Measurements from ENCODE around the gene NCAN.

- TF ChIP-seq TCF3 (CRISPR knock-in tag; IDR thresholded peaks at IDR 0.05) (no peak), ARID2 (IDR thresholded peaks at IDR 0.05) (no peak), MYBL2 (IDR thresholded peaks at IDR 0.05; ENCODE audit: low read depth) (no peak), MYBL2 (CRISPR knock-in tag; IDR thresholded peaks at IDR 0.05; ENCODE audit: borderline replicate concordance) (no peak)
- TF ChIP-seq, protein P1, sequence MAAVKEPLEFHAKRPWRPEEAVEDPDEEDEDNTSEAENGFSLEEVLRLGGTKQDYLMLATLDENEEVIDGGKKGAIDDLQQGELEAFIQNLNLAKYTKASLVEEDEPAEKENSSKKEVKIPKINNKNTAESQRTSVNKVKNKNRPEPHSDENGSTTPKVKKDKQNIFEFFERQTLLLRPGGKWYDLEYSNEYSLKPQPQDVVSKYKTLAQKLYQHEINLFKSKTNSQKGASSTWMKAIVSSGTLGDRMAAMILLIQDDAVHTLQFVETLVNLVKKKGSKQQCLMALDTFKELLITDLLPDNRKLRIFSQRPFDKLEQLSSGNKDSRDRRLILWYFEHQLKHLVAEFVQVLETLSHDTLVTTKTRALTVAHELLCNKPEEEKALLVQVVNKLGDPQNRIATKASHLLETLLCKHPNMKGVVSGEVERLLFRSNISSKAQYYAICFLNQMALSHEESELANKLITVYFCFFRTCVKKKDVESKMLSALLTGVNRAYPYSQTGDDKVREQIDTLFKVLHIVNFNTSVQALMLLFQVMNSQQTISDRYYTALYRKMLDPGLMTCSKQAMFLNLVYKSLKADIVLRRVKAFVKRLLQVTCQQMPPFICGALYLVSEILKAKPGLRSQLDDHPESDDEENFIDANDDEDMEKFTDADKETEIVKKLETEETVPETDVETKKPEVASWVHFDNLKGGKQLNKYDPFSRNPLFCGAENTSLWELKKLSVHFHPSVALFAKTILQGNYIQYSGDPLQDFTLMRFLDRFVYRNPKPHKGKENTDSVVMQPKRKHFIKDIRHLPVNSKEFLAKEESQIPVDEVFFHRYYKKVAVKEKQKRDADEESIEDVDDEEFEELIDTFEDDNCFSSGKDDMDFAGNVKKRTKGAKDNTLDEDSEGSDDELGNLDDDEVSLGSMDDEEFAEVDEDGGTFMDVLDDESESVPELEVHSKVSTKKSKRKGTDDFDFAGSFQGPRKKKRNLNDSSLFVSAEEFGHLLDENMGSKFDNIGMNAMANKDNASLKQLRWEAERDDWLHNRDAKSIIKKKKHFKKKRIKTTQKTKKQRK (IDR thresholded peaks at IDR 0.05; ENCODE audit: borderline replicate concordance, low read depth, low read length): no peak
- TF ChIP-seq, protein P2, sequence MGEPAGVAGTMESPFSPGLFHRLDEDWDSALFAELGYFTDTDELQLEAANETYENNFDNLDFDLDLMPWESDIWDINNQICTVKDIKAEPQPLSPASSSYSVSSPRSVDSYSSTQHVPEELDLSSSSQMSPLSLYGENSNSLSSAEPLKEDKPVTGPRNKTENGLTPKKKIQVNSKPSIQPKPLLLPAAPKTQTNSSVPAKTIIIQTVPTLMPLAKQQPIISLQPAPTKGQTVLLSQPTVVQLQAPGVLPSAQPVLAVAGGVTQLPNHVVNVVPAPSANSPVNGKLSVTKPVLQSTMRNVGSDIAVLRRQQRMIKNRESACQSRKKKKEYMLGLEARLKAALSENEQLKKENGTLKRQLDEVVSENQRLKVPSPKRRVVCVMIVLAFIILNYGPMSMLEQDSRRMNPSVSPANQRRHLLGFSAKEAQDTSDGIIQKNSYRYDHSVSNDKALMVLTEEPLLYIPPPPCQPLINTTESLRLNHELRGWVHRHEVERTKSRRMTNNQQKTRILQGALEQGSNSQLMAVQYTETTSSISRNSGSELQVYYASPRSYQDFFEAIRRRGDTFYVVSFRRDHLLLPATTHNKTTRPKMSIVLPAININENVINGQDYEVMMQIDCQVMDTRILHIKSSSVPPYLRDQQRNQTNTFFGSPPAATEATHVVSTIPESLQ (CRISPR knock-in tag; IDR thresholded peaks at IDR 0.05): no peak
These were observed 2.4 kb downstream of the NCAN start for GRCh38 chr19:19214159-19214490.

All from K562 (cell line).